GM23248 (cell line): ENCODE measurements around the gene SH3D19.

Source experiments
- EZH2 ChIP-seq: fragments of 200-600 bp; sonication (generic); IDR thresholded peaks from 2 replicates; pipeline ENCODE4 v1.6.1; 2018; ENCODE audit warnings: antibody characterized with exemption, mild to moderate bottlenecking; ENCODE audit not compliant: insufficient read depth, poor library complexity, severe bottlenecking
- EZH2phosphoT487 ChIP-seq: fragments of 200-600 bp; sonication (generic); IDR thresholded peaks from 2 replicates; pipeline ENCODE4 v1.6.1; 2018; ENCODE audit warnings: antibody characterized with exemption, moderate library complexity, mild to moderate bottlenecking, low read depth; ENCODE audit not compliant: insufficient read depth

GRCh38 chr4:151205722-151206121 is 119.7 kb downstream of the SH3D19 start:
- TF ChIP-seq EZH2 (no peak), EZH2phosphoT487 (no peak)
